Gastroesophageal sphincter (tissue), 4 donors: Measurements from ENCODE around the gene NAA10. TPM values are rescaled to one million over a fixed set of nuclear protein-coding genes. Genes with fewer than 3 reads are reported as not detected.

Experiments
- ATAC-seq: fragments of 150-250 bp; one replicate; pipeline ENCODE4 v1.9.1; 2016; ENCODE audit warnings: mild to moderate bottlenecking, moderate library complexity
- H3K27ac ChIP-seq, 4 donors: fragments of 200-600 bp; sonication (generic) in 3 of 4; 1 replicate in 3 of 4; 2 replicates in 1 of 4; pipeline ENCODE4 v1.5.1; 2016 to 2019
- H3K27me3 ChIP-seq: fragments of 200-600 bp; sonication (generic); one replicate; pipeline ENCODE4 v1.5.1; 2019
- H3K36me3 ChIP-seq, 2 donors: fragments of 200-600 bp; sonication (generic); one replicate each; pipeline ENCODE4 v1.5.1; 2019; ENCODE audit warnings: control low read depth in 1 of 2
- H3K4me1 ChIP-seq, 3 donors: fragments of 200-600 bp; sonication (generic); 1 replicate in 2 of 3; 2 replicates in 1 of 3; pipeline ENCODE4 v1.5.1; 2016 to 2019; ENCODE audit warnings: control low read depth in 2 of 3
- H3K4me3 ChIP-seq, 2 donors: fragments of 200-600 bp; sonication (generic); one replicate each; pipeline ENCODE4 v1.5.1; 2019; ENCODE audit warnings: mild to moderate bottlenecking in 1 of 2, moderate library complexity in 1 of 2
- H3K9me3 ChIP-seq, 3 donors: fragments of 200-600 bp; sonication (generic); one replicate each; pipeline ENCODE4 v1.5.1; 2017 to 2019; ENCODE audit warnings: control low read depth in 2 of 3
- EP300 ChIP-seq: sonication (generic); formaldehyde crosslinking; IDR thresholded peaks from one replicate; pipeline ENCODE4 v1.6.1; 2017; ENCODE audit warnings: antibody characterized with exemption, mild to moderate bottlenecking
- POLR2A ChIP-seq, 2 donors: fragments of 450-650 bp; IDR thresholded peaks; one replicate each; pipeline ENCODE4 v1.6.1; 2017; ENCODE audit warnings: antibody characterized with exemption in 2 of 2, mild to moderate bottlenecking in 2 of 2, moderate library complexity in 1 of 2
- POLR2AphosphoS5 ChIP-seq: sonication (generic); formaldehyde crosslinking; IDR thresholded peaks from one replicate; pipeline ENCODE4 v1.6.1; 2017; ENCODE audit warnings: antibody characterized with exemption
- WGBS, 2 donors: methylation state at CpG; one replicate each; pipeline ENCODE4 v1.1.5; 2018; ENCODE audit warnings: low coverage in 1 of 2; 5-methylcytosine and 5-hydroxymethylcytosine counted together
- total RNA-seq, 4 donors: library from RNA; depleted of rRNA; stranded (reverse); fragments of >200 nt; gene quantifications; one replicate each; pipeline ENCODE4 v1.1.0, GENCODE V29; 2016
- TF ChIP-seq, protein P1 (sequence below), 4 experiments: fragments of 200-600 bp in 2 of 4; fragments of 450-650 bp in 2 of 4; sonication (generic) in 1 of 4; IDR thresholded peaks; one replicate each; pipeline ENCODE4 v1.5.1; 2017 to 2019; ENCODE audit warnings: antibody characterized with exemption in 4 of 4, mild to moderate bottlenecking in 2 of 4, moderate library complexity in 2 of 4

NAA10 gene
- total RNA-seq, 4 donors from 2014 or later = 68.3 to 103 (median 89.2) TPM

DNA sequence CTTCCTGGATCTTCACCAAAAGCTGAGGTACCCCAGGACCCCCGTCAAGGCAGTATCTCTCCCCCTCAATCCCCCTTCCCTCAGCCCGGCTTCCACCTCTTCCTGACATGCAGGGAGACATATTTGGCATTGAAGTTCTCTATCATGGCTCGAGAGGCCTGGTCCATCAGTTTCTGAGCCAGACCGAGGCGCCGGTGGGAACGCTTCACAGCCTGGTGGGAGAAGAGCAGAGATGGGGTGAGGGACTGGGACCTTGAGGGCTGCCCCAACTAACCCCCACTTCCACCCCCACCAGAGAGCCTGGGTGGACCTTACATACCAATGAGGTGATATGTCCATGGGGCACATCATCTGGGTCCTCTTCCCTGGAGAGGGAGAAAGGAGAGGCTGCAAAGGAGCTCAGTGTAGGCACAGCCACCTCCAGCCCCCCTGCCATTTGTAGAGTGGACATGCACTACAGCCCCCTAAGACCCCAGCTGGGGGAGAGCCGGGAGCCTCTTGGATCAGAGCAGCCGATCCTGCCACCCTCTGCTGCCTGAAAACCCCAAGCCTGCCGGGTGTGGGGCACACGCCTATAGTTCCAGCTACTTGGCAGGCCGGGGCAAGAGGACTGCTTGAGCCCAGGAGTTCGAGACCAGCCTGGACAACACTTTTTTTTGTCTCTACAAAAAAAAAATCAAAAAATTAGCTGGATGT lies 2.5 kb downstream of the NAA10 start:
- Histone ChIP-seq H3K36me3 (peaks cover 0 to 34% of the 10 kb centered on the region in 2 donors), H3K27me3 (no peaks in the 10 kb centered on the region), H3K4me3 (no peak overlapping the region), H3K27ac (no peak overlapping the region), H3K4me1 (peaks cover 0 to 34% (median 5%) of the 10 kb centered on the region in 3 donors), H3K9me3 (no peaks in the 10 kb centered on the region)
- no peak for ATAC-seq
- TF ChIP-seq EP300 = no peak
- TF ChIP-seq, protein P1, sequence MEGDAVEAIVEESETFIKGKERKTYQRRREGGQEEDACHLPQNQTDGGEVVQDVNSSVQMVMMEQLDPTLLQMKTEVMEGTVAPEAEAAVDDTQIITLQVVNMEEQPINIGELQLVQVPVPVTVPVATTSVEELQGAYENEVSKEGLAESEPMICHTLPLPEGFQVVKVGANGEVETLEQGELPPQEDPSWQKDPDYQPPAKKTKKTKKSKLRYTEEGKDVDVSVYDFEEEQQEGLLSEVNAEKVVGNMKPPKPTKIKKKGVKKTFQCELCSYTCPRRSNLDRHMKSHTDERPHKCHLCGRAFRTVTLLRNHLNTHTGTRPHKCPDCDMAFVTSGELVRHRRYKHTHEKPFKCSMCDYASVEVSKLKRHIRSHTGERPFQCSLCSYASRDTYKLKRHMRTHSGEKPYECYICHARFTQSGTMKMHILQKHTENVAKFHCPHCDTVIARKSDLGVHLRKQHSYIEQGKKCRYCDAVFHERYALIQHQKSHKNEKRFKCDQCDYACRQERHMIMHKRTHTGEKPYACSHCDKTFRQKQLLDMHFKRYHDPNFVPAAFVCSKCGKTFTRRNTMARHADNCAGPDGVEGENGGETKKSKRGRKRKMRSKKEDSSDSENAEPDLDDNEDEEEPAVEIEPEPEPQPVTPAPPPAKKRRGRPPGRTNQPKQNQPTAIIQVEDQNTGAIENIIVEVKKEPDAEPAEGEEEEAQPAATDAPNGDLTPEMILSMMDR (IDR thresholded peaks at IDR 0.05) = no peak
- no peak for TF ChIP-seq POLR2A (IDR thresholded peaks at IDR 0.05)
- no peak for TF ChIP-seq POLR2AphosphoS5
- 82 to 100% methylated on average over 1 to 6 of the region's 13 CpGs for WGBS, 2 donors

DNA sequence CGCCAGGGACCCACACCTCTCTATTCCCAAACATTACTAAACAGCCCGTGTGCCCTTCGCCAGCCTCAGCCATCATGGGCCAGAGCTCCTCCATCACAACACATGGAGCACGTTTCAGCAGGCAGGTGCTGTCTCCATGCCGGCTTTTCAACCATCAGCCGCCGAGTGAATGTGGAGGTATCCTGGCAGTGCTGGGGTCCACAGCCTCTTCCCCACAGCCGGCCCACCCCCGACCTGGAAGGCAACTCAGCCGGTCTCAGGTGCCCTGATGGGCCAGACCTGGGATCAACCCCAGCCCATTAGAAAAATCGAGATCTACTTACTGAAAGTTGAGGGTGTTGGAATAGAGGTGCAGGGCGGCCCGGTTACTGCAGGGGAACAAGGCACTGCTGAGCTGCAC lies 3.1 kb downstream of the NAA10 start:
- no peak for ATAC-seq
- 89% methylated on average over 5 of the region's 13 CpGs; no CpG with 5 or more reads in 1 of the 2 donors for WGBS, 2 donors
- Histone ChIP-seq H3K27me3 (no peaks in the 10 kb centered on the region), H3K4me3 (no peak overlapping the region), H3K27ac (no peak overlapping the region), H3K9me3 (no peaks in the 10 kb centered on the region), H3K36me3 (peaks cover 0 to 34% of the 10 kb centered on the region in 2 donors), H3K4me1 (peaks cover 0 to 40% (median 12%) of the 10 kb centered on the region in 3 donors)
- TF ChIP-seq, protein P1 (IDR thresholded peaks at IDR 0.05) = no peak
- no peak for TF ChIP-seq POLR2AphosphoS5
- no peak for TF ChIP-seq EP300
- TF ChIP-seq POLR2A (IDR thresholded peaks at IDR 0.05) = no peak

- ATAC-seq = no peak
- peaks cover 0 to 34% of the 10 kb centered on the region in 2 donors for H3K36me3 ChIP-seq
- TF ChIP-seq EP300 (no peak), POLR2AphosphoS5 (no peak), POLR2A (IDR thresholded peaks at IDR 0.05) (no peak)
- TF ChIP-seq, protein P1 (IDR thresholded peaks at IDR 0.05) = no peak
- no peak overlapping the region for H3K4me3 ChIP-seq
- 80 to 100% methylated on average over 1 to 2 of the region's 8 CpGs for WGBS, 2 donors
- H3K4me1 ChIP-seq = peaks cover 0 to 46% (median 15%) of the 10 kb centered on the region in 3 donors
- no peaks in the 10 kb centered on the region for H3K27me3 ChIP-seq
- H3K27ac ChIP-seq = no peak overlapping the region
- H3K9me3 ChIP-seq = no peaks in the 10 kb centered on the region
These were observed 3.7 kb downstream of the NAA10 start for GRCh38 chrX:153931151-153931550.

DNA sequence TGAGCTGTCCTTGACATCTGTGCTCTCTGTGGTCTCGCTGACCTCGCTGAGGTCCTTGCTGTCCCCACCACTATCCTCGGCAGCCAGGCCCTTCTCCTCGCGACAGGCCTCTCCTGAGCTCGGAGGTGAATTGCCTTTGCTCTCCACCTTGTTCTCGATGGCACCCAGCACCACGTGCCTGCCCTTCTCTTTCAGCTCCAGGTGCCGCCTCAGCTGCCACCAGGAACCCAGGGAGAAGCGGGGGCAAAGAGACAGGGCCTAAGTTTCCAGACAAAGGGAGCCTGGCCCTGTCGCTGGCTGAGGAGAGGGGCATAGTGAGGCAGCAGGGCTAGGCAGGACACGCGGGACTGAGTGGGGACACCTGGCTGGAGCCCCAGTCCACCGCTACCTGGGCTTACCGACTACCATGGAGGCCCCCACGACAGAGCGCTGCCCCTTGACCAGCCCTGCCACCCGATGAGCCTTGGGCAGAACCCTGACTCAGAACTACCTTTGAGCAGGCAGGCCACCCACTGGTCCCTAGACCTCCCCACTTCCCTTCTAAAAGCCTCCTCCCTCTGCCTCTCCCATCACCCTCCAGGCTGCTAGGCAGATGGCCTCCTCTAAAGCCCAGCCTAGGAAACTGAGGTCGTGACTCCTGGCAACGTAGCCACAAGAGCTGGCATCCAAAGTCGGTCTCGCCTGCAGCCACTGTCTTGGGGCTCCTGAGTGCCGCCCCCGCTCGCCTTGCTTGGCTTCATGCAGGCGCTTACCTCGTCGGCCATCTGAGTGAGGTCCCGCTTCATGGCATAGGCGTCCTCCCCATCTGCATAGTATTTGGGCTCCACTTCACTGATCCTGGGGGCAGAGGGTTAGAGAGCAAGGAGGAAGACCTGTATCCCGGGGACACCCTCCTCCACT lies 4.6 kb downstream of the NAA10 start:
- 80% methylated on average over 1 of the region's 31 CpGs; no CpG with 5 or more reads in 1 of the 2 donors for WGBS, 2 donors
- no peak for TF ChIP-seq POLR2AphosphoS5
- TF ChIP-seq POLR2A (IDR thresholded peaks at IDR 0.05) = no peak
- TF ChIP-seq, protein P1 (IDR thresholded peaks at IDR 0.05) = no peak
- TF ChIP-seq EP300 = no peak
- Histone ChIP-seq H3K4me1 (peaks cover 0 to 50% (median 15%) of the 10 kb centered on the region in 3 donors), H3K27me3 (no peaks in the 10 kb centered on the region), H3K27ac (peak overlapping the region in 2 of 4 donors; percentile 3 to 28), H3K9me3 (no peaks in the 10 kb centered on the region), H3K36me3 (peaks cover 0 to 34% of the 10 kb centered on the region in 2 donors), H3K4me3 (no peak overlapping the region)
- ATAC-seq = no peak
